Osteoblast (primary cell): ENCODE results near the gene ADGRD2. TPM values are rescaled to one million over a fixed set of nuclear protein-coding genes. Genes with fewer than 3 reads are reported as not detected.

Experiments
- DNase-seq: peaks from one replicate; pipeline ENCODE4 v3.0.0; 2011; ENCODE audit warnings: low spot score, mixed read lengths; ENCODE audit not compliant: insufficient read length; ENCODE audit errors: missing footprints
- H2AFZ ChIP-seq: 2 replicates; pipeline ENCODE4 v1.6.0; 2011; ENCODE audit warnings: mild to moderate bottlenecking, low read length
- H3K27ac ChIP-seq: 2 replicates; pipeline ENCODE4 v1.5.1; 2011; ENCODE audit warnings: mild to moderate bottlenecking, low read depth, low read length, moderate library complexity
- H3K27me3 ChIP-seq: 2 replicates; pipeline ENCODE4 v1.6.0; 2012; ENCODE audit warnings: mild to moderate bottlenecking, control low read depth, inconsistent platforms, low read length, moderate library complexity; ENCODE audit not compliant: insufficient read depth
- H3K36me3 ChIP-seq: 2 replicates; pipeline ENCODE4 v1.5.1; 2011; ENCODE audit warnings: mild to moderate bottlenecking, low read length, control low read depth, moderate library complexity; ENCODE audit not compliant: insufficient read depth
- H3K4me1 ChIP-seq: 2 replicates; pipeline ENCODE4 v1.5.1; 2011; ENCODE audit warnings: mild to moderate bottlenecking, low read length, control low read depth, moderate library complexity; ENCODE audit not compliant: insufficient read depth
- H3K4me2 ChIP-seq: 2 replicates; pipeline ENCODE4 v1.6.0; 2011; ENCODE audit warnings: mild to moderate bottlenecking, low read length; ENCODE audit not compliant: insufficient read depth
- H3K4me3 ChIP-seq: fragments of 200-600 bp; sonication (generic); 3 replicates; pipeline ENCODE4 v1.5.1; 2012; ENCODE audit warnings: mild to moderate bottlenecking, low read length, inconsistent platforms; ENCODE audit not compliant: insufficient read depth
- H3K79me2 ChIP-seq: 2 replicates; pipeline ENCODE4 v1.6.0; 2012; ENCODE audit warnings: mild to moderate bottlenecking, low read length, control low read depth, inconsistent platforms; ENCODE audit not compliant: insufficient read depth
- H3K9me3 ChIP-seq: 2 replicates; pipeline ENCODE4 v1.5.1; 2011; ENCODE audit warnings: low read depth, low read length, control low read depth
- H4K20me1 ChIP-seq: 2 replicates; pipeline ENCODE4 v1.6.0; 2012; ENCODE audit warnings: mild to moderate bottlenecking, low read length, control low read depth; ENCODE audit not compliant: insufficient read depth
- total RNA-seq: library from RNA; depleted of rRNA; stranded (reverse); fragments of >200 nt; gene quantifications from 2 replicates; pipeline ENCODE4 v1.2.3, GENCODE V29; 2012
- TF ChIP-seq, protein P1 (sequence below): IDR thresholded peaks from 2 replicates; pipeline ENCODE4 v1.5.1; 2011; ENCODE audit warnings: mild to moderate bottlenecking, low read depth, low read length, moderate library complexity; ENCODE audit errors: extremely low read depth

Gene ADGRD2
- total RNA-seq, 1 donor: not detected

- no peak overlapping the region for H3K4me2 ChIP-seq
- TF ChIP-seq, protein P1, sequence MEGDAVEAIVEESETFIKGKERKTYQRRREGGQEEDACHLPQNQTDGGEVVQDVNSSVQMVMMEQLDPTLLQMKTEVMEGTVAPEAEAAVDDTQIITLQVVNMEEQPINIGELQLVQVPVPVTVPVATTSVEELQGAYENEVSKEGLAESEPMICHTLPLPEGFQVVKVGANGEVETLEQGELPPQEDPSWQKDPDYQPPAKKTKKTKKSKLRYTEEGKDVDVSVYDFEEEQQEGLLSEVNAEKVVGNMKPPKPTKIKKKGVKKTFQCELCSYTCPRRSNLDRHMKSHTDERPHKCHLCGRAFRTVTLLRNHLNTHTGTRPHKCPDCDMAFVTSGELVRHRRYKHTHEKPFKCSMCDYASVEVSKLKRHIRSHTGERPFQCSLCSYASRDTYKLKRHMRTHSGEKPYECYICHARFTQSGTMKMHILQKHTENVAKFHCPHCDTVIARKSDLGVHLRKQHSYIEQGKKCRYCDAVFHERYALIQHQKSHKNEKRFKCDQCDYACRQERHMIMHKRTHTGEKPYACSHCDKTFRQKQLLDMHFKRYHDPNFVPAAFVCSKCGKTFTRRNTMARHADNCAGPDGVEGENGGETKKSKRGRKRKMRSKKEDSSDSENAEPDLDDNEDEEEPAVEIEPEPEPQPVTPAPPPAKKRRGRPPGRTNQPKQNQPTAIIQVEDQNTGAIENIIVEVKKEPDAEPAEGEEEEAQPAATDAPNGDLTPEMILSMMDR: no peak
- no peaks in the 10 kb centered on the region for H4K20me1 ChIP-seq
- DNase-seq: no peak
- no peaks in the 10 kb centered on the region for H3K79me2 ChIP-seq
- no peak overlapping the region for H2AFZ ChIP-seq
- H3K4me1 ChIP-seq: no peaks in the 10 kb centered on the region
- no peak overlapping the region for H3K27ac ChIP-seq
- peaks cover 12% of the 10 kb centered on the region for H3K27me3 ChIP-seq
- no peaks in the 10 kb centered on the region for H3K36me3 ChIP-seq
- no peak overlapping the region for H3K4me3 ChIP-seq
- no peaks in the 10 kb centered on the region for H3K9me3 ChIP-seq
Observed at GRCh38 chr9:124471761-124472160, 21.5 kb downstream of the ADGRD2 start.

- TF ChIP-seq, protein P1: no peak
- H4K20me1 ChIP-seq: no peaks in the 10 kb centered on the region
- H3K4me2 ChIP-seq: no peak overlapping the region
- peaks cover 13% of the 10 kb centered on the region for H3K27me3 ChIP-seq
- H3K4me3 ChIP-seq: no peak overlapping the region
- no peak for DNase-seq
- no peak overlapping the region for H2AFZ ChIP-seq
- no peaks in the 10 kb centered on the region for H3K36me3 ChIP-seq
- no peaks in the 10 kb centered on the region for H3K79me2 ChIP-seq
- H3K9me3 ChIP-seq: no peaks in the 10 kb centered on the region
- no peaks in the 10 kb centered on the region for H3K4me1 ChIP-seq
- H3K27ac ChIP-seq: no peak overlapping the region
Observed at GRCh38 chr9:124472770-124473169, 22.5 kb downstream of the ADGRD2 start.

- Histone ChIP-seq H3K9me3 (no peaks in the 10 kb centered on the region), H3K27ac (no peak overlapping the region), H3K36me3 (no peaks in the 10 kb centered on the region), H2AFZ (no peak overlapping the region), H3K79me2 (no peaks in the 10 kb centered on the region), H3K27me3 (peaks cover 18% of the 10 kb centered on the region), H3K4me1 (no peaks in the 10 kb centered on the region), H3K4me2 (no peak overlapping the region), H4K20me1 (no peaks in the 10 kb centered on the region), H3K4me3 (no peak overlapping the region)
- DNase-seq: no peak
- TF ChIP-seq, protein P1: no peak
Observed at GRCh38 chr9:124473310-124473709, 23.1 kb downstream of the ADGRD2 start.

DNA sequence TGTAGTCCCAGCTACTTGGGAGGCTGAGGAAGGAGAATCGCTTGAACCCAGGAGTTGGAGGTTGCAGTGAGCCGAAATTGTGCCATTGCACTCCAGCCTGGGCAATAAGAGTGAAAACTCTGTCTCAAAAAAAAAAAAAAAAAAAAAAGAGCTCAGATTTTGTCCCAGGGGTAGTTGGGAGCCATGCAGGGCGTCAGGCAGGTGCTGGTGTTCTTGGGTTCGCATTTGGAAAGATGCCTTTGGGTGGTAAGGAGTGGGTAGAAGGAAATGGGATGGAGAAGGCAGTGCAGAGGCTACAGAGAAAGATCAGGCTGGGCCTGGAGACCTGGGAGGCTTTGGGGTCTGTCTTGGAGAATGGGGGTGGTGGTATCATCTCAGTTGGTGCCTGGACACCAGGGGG lies 23.9 kb downstream of the ADGRD2 start:
- no peak overlapping the region for H3K4me3 ChIP-seq
- H3K27ac ChIP-seq: no peak overlapping the region
- no peaks in the 10 kb centered on the region for H3K36me3 ChIP-seq
- no peak for DNase-seq
- H3K9me3 ChIP-seq: no peaks in the 10 kb centered on the region
- no peak overlapping the region for H2AFZ ChIP-seq
- no peak overlapping the region for H3K4me2 ChIP-seq
- peaks cover 24% of the 10 kb centered on the region for H3K27me3 ChIP-seq
- no peaks in the 10 kb centered on the region for H3K4me1 ChIP-seq
- H3K79me2 ChIP-seq: no peaks in the 10 kb centered on the region
- TF ChIP-seq, protein P1: no peak
- no peaks in the 10 kb centered on the region for H4K20me1 ChIP-seq
